HG03280 (cell line): ENCODE measurements around the gene HINT3.
"Not testable (repeated sequence)": the region's sequence is repeated elsewhere in the genome, so short reads cannot be mapped to it uniquely, and the experiment has no call there.

Source experiments
- ATAC-seq: cut with Tn5 transposase; IDR thresholded peaks from one replicate; pipeline ENCODE4 v1.9.1; 2021; ENCODE audit warnings: mild to moderate bottlenecking, moderate library complexity; ENCODE audit not compliant: unreplicated experiment

HINT3 gene

DNA sequence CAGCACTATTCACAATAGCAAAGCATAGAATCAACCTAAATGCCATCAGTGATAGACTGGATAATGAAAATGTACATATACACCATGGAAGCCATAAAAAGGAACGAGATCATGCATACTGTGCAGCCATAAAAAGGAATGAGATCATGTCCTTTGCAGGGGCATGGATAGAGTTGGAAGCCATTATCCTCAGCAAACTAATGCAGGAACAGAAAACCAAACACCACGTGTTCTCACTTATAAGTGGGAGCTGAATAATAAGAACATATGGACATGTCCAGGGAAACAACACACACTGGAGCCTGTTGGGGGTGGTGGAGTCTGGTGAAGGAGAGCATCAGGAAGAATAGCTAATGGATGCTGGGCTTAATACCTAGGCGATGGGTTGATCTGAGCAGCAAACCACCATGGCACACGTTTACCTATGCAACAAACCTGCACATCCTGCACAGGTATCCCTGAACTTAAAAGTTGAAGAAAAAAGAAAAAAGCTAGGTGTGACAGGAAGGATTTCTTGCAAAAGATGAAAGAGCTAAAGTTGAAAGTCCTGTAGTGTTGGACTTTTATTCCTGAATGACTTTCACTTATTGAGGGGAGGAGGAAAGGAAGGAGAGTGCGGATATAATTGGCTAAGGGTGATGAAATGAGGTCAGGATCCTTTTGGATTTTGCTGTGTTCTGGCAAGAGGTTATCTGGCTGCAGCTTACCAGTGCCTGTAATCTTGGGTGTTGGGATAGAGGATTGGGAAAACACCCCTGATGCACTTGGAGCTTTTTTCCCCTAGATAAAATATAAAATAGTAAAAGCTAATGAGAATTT, 38.3 kb downstream of the HINT3 start:
- ATAC-seq: no peak

DNA sequence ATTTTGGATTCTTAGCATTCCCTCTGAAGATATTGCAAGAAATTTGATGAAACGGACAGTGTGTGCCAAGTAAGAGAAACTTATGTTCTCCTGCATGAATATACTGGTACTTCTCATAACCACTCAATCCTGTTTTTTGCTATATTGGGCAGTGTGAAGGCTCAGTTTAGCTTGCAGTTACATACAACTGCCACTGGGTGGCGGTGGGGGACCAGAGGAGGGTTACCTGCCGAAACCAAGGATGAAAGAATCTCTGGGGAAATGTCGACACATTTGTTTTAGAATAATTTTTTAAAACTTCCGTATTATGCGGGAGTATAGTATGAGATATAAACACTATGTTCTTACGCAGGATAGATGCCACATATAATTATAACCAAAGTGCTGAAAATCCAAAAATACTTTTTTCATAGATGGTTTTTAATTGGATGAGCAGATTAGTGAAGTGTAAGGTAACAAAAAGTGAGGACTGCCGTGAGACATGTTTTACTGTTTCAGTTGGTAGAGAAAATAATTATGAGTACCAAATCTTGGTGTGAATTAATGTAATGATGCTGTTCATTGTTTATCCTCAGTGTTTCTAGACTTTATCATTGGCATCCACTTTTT, 39.5 kb downstream of the HINT3 start:
- peak; percentile 94 for ATAC-seq

DNA sequence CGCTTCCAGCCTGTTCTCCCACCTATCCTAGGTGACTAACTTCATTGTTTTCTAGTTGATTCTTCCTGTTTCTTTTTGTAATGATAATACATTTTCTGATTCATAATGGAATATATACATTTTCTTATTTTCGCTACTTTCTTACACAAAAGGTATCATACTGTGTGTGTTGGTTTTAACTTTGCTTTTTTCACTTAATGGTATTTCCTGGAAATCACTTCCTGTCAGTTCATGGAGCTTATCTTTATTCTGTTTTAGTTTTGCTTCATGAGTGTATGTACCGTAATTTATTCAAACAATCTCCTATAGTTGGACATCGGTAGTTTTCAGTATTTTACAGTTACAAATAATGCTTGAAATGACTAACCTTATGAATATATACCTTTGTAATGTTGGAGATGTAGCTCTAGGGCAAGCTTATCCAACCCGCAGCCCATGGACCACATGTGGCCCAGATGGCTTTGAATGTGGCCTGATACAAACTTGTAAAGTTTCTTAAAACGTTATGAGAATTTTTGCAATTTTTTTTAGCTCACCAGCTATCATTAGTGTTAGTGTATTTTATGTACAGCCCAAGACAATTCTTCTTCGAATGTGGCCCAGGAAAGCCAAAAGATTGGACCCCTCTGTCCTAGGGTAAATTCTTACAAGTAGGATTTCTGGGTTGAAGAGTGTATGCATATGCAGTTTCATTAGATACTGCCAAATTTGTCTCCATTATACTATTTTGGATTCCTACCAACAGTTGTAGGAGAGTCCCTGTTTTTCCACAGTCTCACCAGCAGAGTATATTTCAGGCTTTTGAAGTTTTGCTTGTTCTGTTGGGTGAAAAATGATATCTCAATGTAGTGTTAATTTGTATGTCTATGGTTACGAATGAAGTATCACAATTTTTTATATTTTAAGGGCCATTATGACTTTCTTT, 46.4 kb downstream of the HINT3 start:
- no peak for ATAC-seq

DNA sequence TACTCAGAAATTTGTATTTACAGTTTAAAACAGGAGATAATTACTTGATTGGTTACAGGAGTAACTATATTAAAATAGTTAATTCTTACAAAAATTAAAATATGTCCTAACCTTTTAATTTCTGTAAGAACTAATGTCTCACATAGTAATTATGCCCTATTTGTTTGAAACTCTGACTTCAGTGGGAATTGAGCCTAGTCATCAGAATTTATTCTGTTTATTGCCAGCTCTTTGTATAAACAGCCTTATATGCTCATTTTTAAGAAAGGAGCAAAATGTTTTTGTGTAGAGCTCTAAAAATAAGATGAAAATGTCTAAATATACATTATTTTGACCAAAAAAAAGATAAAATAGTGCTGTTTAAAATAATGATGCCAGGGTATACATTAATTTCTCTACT, 51.2 kb downstream of the HINT3 start:
- ATAC-seq: no peak

DNA sequence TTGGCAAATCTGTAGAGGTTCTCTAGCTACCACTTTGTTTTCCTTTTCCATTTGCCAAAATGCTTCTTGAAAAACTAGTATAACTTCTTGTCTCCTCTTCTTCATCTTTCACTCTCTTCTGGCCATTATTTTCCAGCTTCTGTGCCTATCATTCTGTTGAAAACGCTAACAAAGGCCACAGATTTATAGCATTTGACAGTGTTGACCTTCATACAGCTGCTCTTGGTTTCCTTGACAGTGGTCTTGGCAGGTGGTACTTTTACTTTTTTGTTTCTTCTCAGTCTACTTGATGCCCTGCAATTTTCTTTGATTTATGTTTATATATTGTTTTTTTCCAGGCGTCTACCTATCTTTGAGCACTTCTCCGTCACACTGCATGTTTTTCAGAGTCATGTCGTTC, 53.5 kb downstream of the HINT3 start:
- ATAC-seq: no peak

DNA sequence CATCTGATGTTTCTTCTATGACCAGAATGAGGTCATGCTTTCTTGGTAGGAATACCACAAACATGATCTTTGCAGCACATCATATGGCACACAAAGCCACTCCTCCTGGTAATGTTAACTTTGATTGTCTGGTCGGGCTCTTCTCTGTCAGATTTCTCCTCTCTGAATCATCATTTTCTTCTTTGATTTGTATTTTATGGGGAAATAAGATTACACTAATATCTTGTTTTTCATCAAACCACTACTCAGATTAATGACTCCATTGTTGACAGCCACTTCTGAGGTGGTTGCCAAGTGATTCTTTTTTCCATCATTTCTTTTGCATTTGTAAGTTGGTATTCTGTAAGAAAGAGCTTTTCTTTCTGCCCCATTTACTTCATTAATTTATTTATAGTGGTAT, 59.3 kb downstream of the HINT3 start:
- ATAC-seq: no peak

DNA sequence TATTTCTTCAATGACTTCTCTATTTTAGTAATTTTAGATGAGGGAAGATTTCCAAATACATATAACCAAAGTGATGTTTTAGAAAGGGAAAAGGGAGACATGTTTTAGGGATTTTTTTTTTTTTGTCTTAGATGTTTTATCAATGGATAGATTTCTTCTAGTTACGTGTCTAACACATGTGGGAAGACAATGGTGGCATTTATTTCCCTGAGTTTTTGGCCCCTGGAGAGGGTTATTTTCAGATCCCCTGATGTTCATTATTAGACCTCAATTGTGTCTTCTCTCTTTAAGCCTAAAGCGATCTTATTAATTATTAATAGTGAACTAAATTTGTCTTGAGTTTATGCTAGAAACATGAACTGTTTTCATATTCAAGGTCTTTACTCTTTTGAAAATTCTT, 60.0 kb downstream of the HINT3 start:
- no peak for ATAC-seq

DNA sequence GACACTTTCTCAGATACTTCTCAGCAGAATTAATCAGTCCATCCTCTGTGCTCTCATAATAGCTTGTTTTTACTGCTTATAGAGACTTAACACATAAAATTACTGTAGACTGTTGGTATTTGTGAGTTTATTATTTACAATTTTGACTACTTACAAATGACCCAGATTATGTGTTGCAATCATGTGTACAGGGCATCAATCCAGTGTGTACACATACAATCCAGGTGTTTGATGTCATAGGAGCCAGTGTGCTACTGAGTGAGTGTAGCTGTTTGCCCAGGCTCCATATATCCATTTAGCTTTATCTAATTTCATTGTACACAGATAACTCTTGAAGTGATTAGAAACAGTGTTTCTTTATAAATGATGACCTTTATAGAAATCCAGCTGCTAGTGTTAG, 61.1 kb downstream of the HINT3 start:
- ATAC-seq: no peak

DNA sequence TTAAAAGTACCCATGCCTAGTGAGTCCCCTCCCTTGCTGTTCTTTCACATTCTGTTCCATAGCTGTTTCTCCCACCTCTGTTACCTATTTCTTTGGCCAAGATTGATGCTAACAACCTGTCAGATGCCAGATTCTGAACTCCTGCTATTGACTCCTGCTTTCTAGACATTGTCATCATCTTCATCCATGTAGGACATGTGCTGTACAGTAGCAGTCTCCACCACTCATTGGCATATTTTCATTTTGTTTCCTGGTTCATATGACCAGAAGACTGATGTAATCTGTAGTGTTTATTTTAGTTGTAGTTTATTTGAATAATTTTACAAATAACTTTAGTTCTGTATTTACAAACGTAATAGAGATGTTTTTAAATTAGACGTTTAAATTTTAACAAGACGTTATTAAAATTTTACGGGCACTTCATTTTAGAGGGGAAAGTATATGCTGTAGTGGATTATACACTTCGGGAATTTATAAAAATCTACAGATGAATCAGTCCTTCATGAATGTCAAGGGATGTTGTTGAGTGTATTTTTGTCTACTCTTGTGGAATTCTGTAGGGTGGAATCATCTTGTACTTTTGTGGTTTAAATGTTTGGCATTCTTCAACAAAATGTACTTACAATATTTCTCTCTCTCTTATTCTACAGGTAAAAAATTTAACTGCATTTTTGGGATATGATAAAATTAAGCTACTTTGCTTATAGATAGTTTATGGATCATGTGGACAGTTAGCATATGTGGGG, 63.9 kb downstream of the HINT3 start:
- no peak for ATAC-seq

DNA sequence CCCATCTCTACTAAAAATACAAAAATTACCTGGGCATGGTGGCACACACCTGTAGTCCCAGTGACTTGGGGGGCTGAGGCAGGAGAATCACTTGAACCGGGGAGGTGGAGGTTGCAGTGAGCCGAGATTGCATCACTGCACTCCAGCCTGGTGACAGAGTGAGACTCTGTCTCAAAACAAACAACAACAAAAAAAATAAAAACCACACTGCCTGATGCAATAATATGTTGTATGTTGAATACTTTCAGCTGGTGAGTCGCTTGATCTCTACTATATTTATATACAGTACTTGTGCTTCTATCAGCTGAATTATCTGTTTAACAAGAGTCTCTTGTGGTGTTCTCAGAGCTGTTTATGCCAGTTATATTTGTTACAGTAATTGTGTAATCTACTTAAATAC, 66.9 kb downstream of the HINT3 start:
- ATAC-seq: not testable (repeated sequence)

DNA sequence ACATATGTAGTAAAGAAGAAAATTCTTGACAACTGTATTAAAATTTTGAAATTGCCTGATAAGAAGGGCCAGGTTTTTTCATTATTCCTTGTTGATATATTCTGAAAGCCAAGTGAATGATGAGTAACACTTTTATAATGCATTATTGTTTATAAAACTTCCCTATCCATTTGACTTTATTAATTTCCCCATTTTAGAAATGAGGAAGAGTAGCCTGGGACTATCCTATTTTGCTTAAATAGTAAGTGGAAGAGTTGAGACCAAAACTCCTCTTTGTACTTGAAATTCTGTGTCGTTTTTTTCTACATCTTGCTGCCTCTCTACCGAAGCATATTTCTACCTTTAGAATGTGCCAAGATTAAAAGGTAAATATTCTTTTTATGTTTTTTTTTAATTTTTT, 69.4 kb downstream of the HINT3 start:
- no peak for ATAC-seq

DNA sequence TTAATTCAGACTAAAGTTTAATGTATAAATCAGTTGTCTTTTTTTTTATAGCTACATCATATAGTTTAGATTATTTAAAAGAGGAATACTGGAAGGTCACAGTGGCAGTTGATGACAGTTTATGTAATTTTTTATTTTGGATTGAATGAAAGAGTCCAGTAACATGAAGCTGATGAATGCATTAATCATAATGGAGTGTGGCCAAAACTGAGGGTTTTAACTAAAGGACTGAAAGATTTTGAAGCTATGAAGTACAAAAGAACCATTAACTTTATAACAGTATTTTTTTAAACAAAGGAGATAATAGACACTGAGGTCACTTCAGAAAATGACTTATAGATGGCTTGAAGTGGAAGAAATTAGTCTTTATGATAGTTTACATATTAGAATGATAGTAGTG, 71.0 kb downstream of the HINT3 start:
- ATAC-seq: no peak
